B cell (primary cell): Measurements from ENCODE around the gene NXNL1. TPM values are rescaled to one million over a fixed set of nuclear protein-coding genes. Genes with fewer than 3 reads are reported as not detected.

Experiments
- ATAC-seq: fragments of 200-7000 bp; cut with Tn5 transposase; one replicate; pipeline ENCODE4 v1.10.0; 2021; ENCODE audit warnings: low read depth, mild to moderate bottlenecking, moderate number of reproducible peaks, moderate library complexity
- CTCF ChIA-PET: fragments of 350-600 bp; sonication (Branson Sonifier 250); formaldehyde crosslinking; loops from one replicate; lab custom pipeline; 2021; ENCODE audit warnings: antibody characterized with exemption, inconsistent platforms; lab: Charles Lee
- POLR2A ChIA-PET: fragments of 350-600 bp; sonication (Branson Sonifier 250); formaldehyde crosslinking; loops from one replicate; lab custom pipeline; 2021; ENCODE audit warnings: antibody characterized with exemption; lab: Charles Lee
- DNase-seq: peaks from one replicate; pipeline ENCODE4 v3.0.0; 2013
- H2AFZ ChIP-seq: 2 replicates; pipeline ENCODE4 v1.6.1; 2012; ENCODE audit warnings: mild to moderate bottlenecking, low read depth, low read length; ENCODE audit not compliant: insufficient read depth, poor library complexity, severe bottlenecking
- H3K27ac ChIP-seq, 2 donors: 1 replicate in 1 of 2; 2 replicates in 1 of 2; pipeline ENCODE4 v1.5.1; 2012 to 2013; ENCODE audit warnings: low read length in 2 of 2, mild to moderate bottlenecking in 2 of 2, moderate library complexity in 1 of 2
- H3K27me3 ChIP-seq, 4 experiments: fragments of 200-600 bp in 1 of 4; sonication (generic) in 1 of 4; replicated peaks in 1 of 4; 1 replicate in 2 of 4; 2 replicates in 2 of 4; pipeline versions ENCODE4 v1.6.1 to v1.7.0; 2013 to 2016; ENCODE audit warnings: low read length in 3 of 4, mild to moderate bottlenecking in 2 of 4, mixed read lengths in 1 of 4, moderate library complexity in 1 of 4; ENCODE audit not compliant: insufficient read depth in 4 of 4, control insufficient read depth in 3 of 4; ENCODE audit errors: control extremely low read depth in 1 of 4
- H3K36me3 ChIP-seq, 2 experiments: replicated peaks in 1 of 2; 1 replicate in 1 of 2; 2 replicates in 1 of 2; pipeline versions ENCODE4 v1.6.1 to v1.7.1; 2013; ENCODE audit warnings: low read length in 1 of 2; ENCODE audit not compliant: insufficient read depth in 2 of 2, control insufficient read depth in 1 of 2; ENCODE audit errors: control extremely low read depth in 1 of 2, extremely low read depth in 1 of 2
- H3K4me1 ChIP-seq, 2 donors: fragments of 200-600 bp in 1 of 2; sonication (generic) in 1 of 2; 1 replicate in 1 of 2; 2 replicates in 1 of 2; pipeline versions ENCODE4 v1.5.1 to v1.6.1; 2013 to 2017; ENCODE audit warnings: low read length in 2 of 2; ENCODE audit not compliant: control insufficient read depth in 2 of 2, insufficient read depth in 2 of 2
- H3K4me2 ChIP-seq: replicated peaks from 2 replicates; pipeline ENCODE3; 2012; ENCODE audit warnings: mild to moderate bottlenecking, low read depth, low read length; ENCODE audit not compliant: poor library complexity, severe bottlenecking
- H3K4me3 ChIP-seq, 5 experiments: fragments of 200-600 bp in 1 of 5; sonication (generic) in 1 of 5; 1 replicate in 3 of 5; 2 replicates in 2 of 5; pipeline versions ENCODE4 v1.5.1 to v1.7.0; 2011 to 2016; ENCODE audit warnings: low read length in 4 of 5, mild to moderate bottlenecking in 4 of 5, low read depth in 2 of 5, control low read depth in 1 of 5, moderate library complexity in 1 of 5; ENCODE audit not compliant: insufficient read depth in 1 of 5; ENCODE audit errors: control extremely low read depth in 1 of 5, extremely low read depth in 1 of 5
- H3K79me2 ChIP-seq: fragments of 200-600 bp; sonication (generic); one replicate; pipeline ENCODE4 v1.6.0; 2016; ENCODE audit warnings: low read length; ENCODE audit not compliant: control insufficient read depth, insufficient read depth
- H3K9ac ChIP-seq: fragments of 200-600 bp; sonication (generic); 2 replicates; pipeline ENCODE4 v1.6.1; 2017; ENCODE audit warnings: mild to moderate bottlenecking, low read length, moderate library complexity
- H3K9me3 ChIP-seq, 3 donors: one replicate each; pipeline versions ENCODE4 v1.6.1 to v1.7.1; 2013; ENCODE audit warnings: low read length in 2 of 3; ENCODE audit not compliant: control insufficient read depth in 2 of 3, insufficient read depth in 1 of 3; ENCODE audit errors: control extremely low read depth in 1 of 3
- H4K20me1 ChIP-seq: 2 replicates; pipeline ENCODE4 v1.6.0; 2012; ENCODE audit warnings: mild to moderate bottlenecking, low read length; ENCODE audit not compliant: insufficient read depth, control insufficient read depth, poor library complexity, severe bottlenecking
- H3K27ac Mint-ChIP-seq: one replicate; pipeline ENCODE4 v1.8.0; 2021; ENCODE audit warnings: mixed read lengths
- H3K27me3 Mint-ChIP-seq: one replicate; pipeline ENCODE4 v1.8.0; 2021; ENCODE audit warnings: mixed read lengths
- H3K4me1 Mint-ChIP-seq: one replicate; pipeline ENCODE4 v1.8.0; 2021; ENCODE audit warnings: mixed read lengths
- H3K4me3 Mint-ChIP-seq: one replicate; pipeline ENCODE4 v1.8.0; 2021; ENCODE audit warnings: mixed read lengths
- H3K9me3 Mint-ChIP-seq: one replicate; pipeline ENCODE4 v1.8.0; 2022; ENCODE audit warnings: mixed read lengths; ENCODE audit not compliant: insufficient read depth
- CTCF ChIP-seq: fragments of 200-600 bp; IDR thresholded peaks from one replicate; pipeline ENCODE4 v1.8.0; 2022; ENCODE audit warnings: antibody characterized with exemption, mild to moderate bottlenecking
- EZH2 ChIP-seq: IDR thresholded peaks from 2 replicates; pipeline ENCODE4 v1.6.1; 2012; ENCODE audit warnings: borderline replicate concordance, low read depth, mild to moderate bottlenecking, moderate library complexity, low read length; ENCODE audit not compliant: insufficient read depth, poor library complexity, severe bottlenecking
- WGBS: methylation state at CpG from one replicate; pipeline ENCODE4 v1.1.5; 2013; ENCODE audit warnings: missing lambda C conversion rate; ENCODE audit not compliant: insufficient coverage; 5-methylcytosine and 5-hydroxymethylcytosine counted together
- intact Hi-C: fragments of 100-400 bp; cut with micrococcal nuclease; formaldehyde crosslinking; loops from one replicate; pipeline ENCODE4 v1.10.0; 2022
- polyA plus RNA-seq: library from polyadenylated mRNA; depleted of rRNA; stranded (reverse); fragments of >200 nt; gene quantifications from 2 replicates; pipeline ENCODE4 v1.2.3, GENCODE V29; 2012
- total RNA-seq, 2 donors: library from RNA; stranded (reverse); fragments of 120-200 nt in 1 of 2; gene quantifications; 1 replicate in 1 of 2; 2 replicates in 1 of 2; pipeline versions ENCODE4 v1.2.3 to v1.2.4, GENCODE V29; 2013 to 2022

NXNL1 gene
- total and polyA plus RNA-seq, 2 donors (not counting 1 experiment from before 2014, with no cell fraction given) = not detected

- H3K4me1 ChIP-seq = peaks cover 7 to 10% of the 10 kb centered on the region in 2 donors
- H4K20me1 ChIP-seq = no peaks in the 10 kb centered on the region
- Mint-ChIP-seq H3K4me3 (no peak overlapping the region), H3K27ac (no peak overlapping the region), H3K27me3 (peaks cover 45% of the 10 kb centered on the region), H3K9me3 (no peaks in the 10 kb centered on the region), H3K4me1 (peaks cover 9% of the 10 kb centered on the region)
- ChIA-PET POLR2A (interaction anchor here (0.5 kb wide), 2 partner anchors 52 to 100 kb away, joined by 3 to 5 read pairs; no protein-coding TSS in a partner anchor), CTCF (interaction anchor here (0.8 to 1.3 kb wide), 3 partner anchors 11 to 90 kb away, joined by 3 to 9 read pairs (median 3); no protein-coding TSS in a partner anchor)
- H3K4me3 ChIP-seq = no peak overlapping the region
- peaks cover 0 to 67% (median 26%) of the 10 kb centered on the region in 4 experiments for H3K27me3 ChIP-seq
- TF ChIP-seq EZH2 = no peak
- TF ChIP-seq CTCF = no peak
- H3K4me2 ChIP-seq = no peak overlapping the region
- intact Hi-C loops = no loop called here
- H3K36me3 ChIP-seq = no peaks in the 10 kb centered on the region
- 66% methylated on average over 9 of the region's 13 CpGs for WGBS
- no peak for ATAC-seq
- peaks cover 2 to 11% (median 3%) of the 10 kb centered on the region in 3 donors for H3K9me3 ChIP-seq
- H3K79me2 ChIP-seq = no peaks in the 10 kb centered on the region
- H3K27ac ChIP-seq = no peak overlapping the region
- H2AFZ ChIP-seq = no peak overlapping the region
- no peak overlapping the region for H3K9ac ChIP-seq
- no peak for DNase-seq
Measured at GRCh38 chr19:17454576-17455071, 6.1 kb downstream of the NXNL1 start.

- ATAC-seq (no peak), DNase-seq (no peak)
- intact Hi-C loops = no loop called here
- Histone ChIP-seq H3K9ac (no peak overlapping the region), H3K79me2 (no peaks in the 10 kb centered on the region), H3K9me3 (peaks cover 2 to 11% (median 3%) of the 10 kb centered on the region in 3 donors), H3K27ac (no peak overlapping the region), H3K36me3 (no peaks in the 10 kb centered on the region), H3K27me3 (peaks cover 0 to 74% (median 26%) of the 10 kb centered on the region in 4 experiments), H3K4me2 (no peak overlapping the region), H3K4me3 (no peak overlapping the region), H2AFZ (no peak overlapping the region), H4K20me1 (no peaks in the 10 kb centered on the region), H3K4me1 (peaks cover 14 to 17% of the 10 kb centered on the region in 2 donors)
- ChIA-PET CTCF (no interaction called here), POLR2A (no interaction called here)
- Mint-ChIP-seq H3K27me3 (peaks cover 42% of the 10 kb centered on the region), H3K4me3 (no peak overlapping the region), H3K4me1 (peaks cover 16% of the 10 kb centered on the region), H3K9me3 (no peaks in the 10 kb centered on the region), H3K27ac (no peak overlapping the region)
- WGBS = 100% methylated on average over 2 of the region's 4 CpGs
- TF ChIP-seq CTCF (no peak), EZH2 (no peak)
Measured at GRCh38 chr19:17451820-17452219, 8.9 kb downstream of the NXNL1 start.
